GM12872 (cell line): ENCODE measurements around the gene CLDND1.

Source experiments
- CTCF ChIP-seq: IDR thresholded peaks from 3 replicates; pipeline ENCODE4 v1.5.1; 2011; ENCODE audit warnings: low read depth, mild to moderate bottlenecking, low read length, moderate library complexity; ENCODE audit not compliant: insufficient read depth

Gene CLDND1

GRCh38 chr3:98521897-98522543, 682 bp downstream of the CLDND1 start:
- TF ChIP-seq CTCF, result no peak

- TF ChIP-seq CTCF, result no peak
Measured at GRCh38 chr3:98519351-98519750, 3.4 kb downstream of the CLDND1 start.

GRCh38 chr3:98518816-98519215, 3.9 kb downstream of the CLDND1 start:
- no peak for TF ChIP-seq CTCF

- TF ChIP-seq CTCF, result no peak
Measured at GRCh38 chr3:98514948-98515347, 7.8 kb downstream of the CLDND1 start.

- TF ChIP-seq CTCF, result no peak
Measured at GRCh38 chr3:98513736-98514135, 9.0 kb downstream of the CLDND1 start.

GRCh38 chr3:98513091-98513511, 9.6 kb downstream of the CLDND1 start:
- TF ChIP-seq CTCF, result no peak

- TF ChIP-seq CTCF, result no peak
Measured at GRCh38 chr3:98512576-98512975, 10.1 kb downstream of the CLDND1 start.
